Measurements from ENCODE around the gene TCF7.

- TF ChIP-seq CTCF (IDR thresholded peaks at IDR 0.05) (no peak), POLR2A (IDR thresholded peaks at IDR 0.05) (no peak)
Observed at GRCh38 chr5:134099939-134100282, 14.6 kb upstream of the TCF7 start.
